Colonic mucosa (tissue), 4 donors: Measurements from ENCODE around the gene ACAA1. TPM values are rescaled to one million over a fixed set of nuclear protein-coding genes. Genes with fewer than 3 reads are reported as not detected.
"Not testable (repeated sequence)": the region's sequence is repeated elsewhere in the genome, so short reads cannot be mapped to it uniquely, and the experiment has no call there.

ENCODE experiments used
- DNase-seq: peaks from one replicate; pipeline ENCODE4 v3.0.0-alpha.2; 2020
- H3K27ac ChIP-seq: fragments of 200-600 bp; one replicate; pipeline ENCODE4 v1.8.0; 2021
- H3K27me3 ChIP-seq: fragments of 200-600 bp; one replicate; pipeline ENCODE4 v1.8.0; 2021
- H3K36me3 ChIP-seq: fragments of 200-600 bp; one replicate; pipeline ENCODE4 v1.8.0; 2021
- H3K4me1 ChIP-seq: fragments of 200-600 bp; one replicate; pipeline ENCODE4 v1.8.0; 2021; ENCODE audit warnings: mild to moderate bottlenecking
- H3K4me3 ChIP-seq: fragments of 200-600 bp; one replicate; pipeline ENCODE4 v1.8.0; 2021
- H3K9ac ChIP-seq, 2 donors: one replicate each; pipeline ENCODE4 v1.7.0; 2013; ENCODE audit warnings: control low read depth in 2 of 2, low read depth in 2 of 2, low read length in 2 of 2
- H3K9me3 ChIP-seq: fragments of 200-600 bp; one replicate; pipeline ENCODE4 v1.8.0; 2021
- CTCF ChIP-seq: fragments of 200-600 bp; IDR thresholded peaks from one replicate; pipeline ENCODE4 v1.8.0; 2022; ENCODE audit warnings: antibody characterized with exemption, mild to moderate bottlenecking
- intact Hi-C: fragments of 100-400 bp; cut with DNase I; formaldehyde crosslinking; loops from one replicate; pipeline ENCODE4 v1.14.1; 2022
- total RNA-seq, 2 donors: library from RNA; stranded (reverse); fragmentation: NEBNext Ultra II Directional in 1 of 2; extraction: Animal tissue kit (Norgen Biotek cat#: 25700) in 1 of 2; gene quantifications; one replicate each; pipeline ENCODE4 v1.2.1, GENCODE V29; 2021
- donor health status: healthy.
- donor health status: DM: no; HTN: no; CAD: no.
- donor health status: DM: no; HTN: no; CAD: no.

ACAA1 gene
- total RNA-seq, 2 donors from 2014 or later: 135 to 167 TPM

- no peak for TF ChIP-seq CTCF
- Histone ChIP-seq H3K4me1 (no peaks in the 10 kb centered on the region), H3K36me3 (no peaks in the 10 kb centered on the region), H3K9me3 (no peaks in the 10 kb centered on the region), H3K9ac (no peak overlapping the region), H3K27me3 (no peaks in the 10 kb centered on the region), H3K27ac (no peak overlapping the region), H3K4me3 (no peak overlapping the region)
- DNase-seq: no peak
- intact Hi-C loops: no loop called here
Observed at GRCh38 chr3:38094999-38095398, 41.9 kb downstream of the ACAA1 start.

GRCh38 chr3:38090453-38090852, 46.5 kb downstream of the ACAA1 start:
- no peak for TF ChIP-seq CTCF
- Histone ChIP-seq H3K9ac (no peak overlapping the region), H3K4me1 (no peaks in the 10 kb centered on the region), H3K4me3 (no peak overlapping the region), H3K27ac (no peak overlapping the region), H3K9me3 (no peaks in the 10 kb centered on the region), H3K27me3 (no peaks in the 10 kb centered on the region), H3K36me3 (no peaks in the 10 kb centered on the region)
- DNase-seq: no peak
- intact Hi-C loops: no loop called here

- Histone ChIP-seq H3K9ac (no peak overlapping the region), H3K4me1 (no peaks in the 10 kb centered on the region), H3K4me3 (no peak overlapping the region), H3K9me3 (no peaks in the 10 kb centered on the region), H3K27ac (no peak overlapping the region), H3K27me3 (no peaks in the 10 kb centered on the region), H3K36me3 (no peaks in the 10 kb centered on the region)
- no peak for DNase-seq
- intact Hi-C loops: no loop called here
- TF ChIP-seq CTCF: no peak
Observed at GRCh38 chr3:38089163-38089562, 47.8 kb downstream of the ACAA1 start.

- H3K4me3 ChIP-seq: no peak overlapping the region
- H3K9me3 ChIP-seq: no peaks in the 10 kb centered on the region
- TF ChIP-seq CTCF: no peak
- no peaks in the 10 kb centered on the region for H3K4me1 ChIP-seq
- H3K27ac ChIP-seq: no peak overlapping the region
- no peaks in the 10 kb centered on the region for H3K27me3 ChIP-seq
- intact Hi-C loops: no loop called here
- no peak overlapping the region for H3K9ac ChIP-seq
- no peaks in the 10 kb centered on the region for H3K36me3 ChIP-seq
- DNase-seq: no peak
Observed at GRCh38 chr3:38088126-38089078, 48.5 kb downstream of the ACAA1 start.

GRCh38 chr3:38087278-38087677, 49.6 kb downstream of the ACAA1 start:
- H3K27ac ChIP-seq, intact Hi-C loops, H3K9me3 ChIP-seq, H3K27me3 ChIP-seq, H3K4me3 ChIP-seq, H3K4me1 ChIP-seq, H3K36me3 ChIP-seq, H3K9ac ChIP-seq, DNase-seq: not testable (repeated sequence)

- no peaks in the 10 kb centered on the region for H3K36me3 ChIP-seq
- intact Hi-C loops: no loop called here
- no peak overlapping the region for H3K27ac ChIP-seq
- no peak overlapping the region for H3K4me3 ChIP-seq
- H3K9me3 ChIP-seq: no peaks in the 10 kb centered on the region
- no peak for TF ChIP-seq CTCF
- no peaks in the 10 kb centered on the region for H3K4me1 ChIP-seq
- H3K9ac ChIP-seq: no peak overlapping the region
- no peak for DNase-seq
- no peaks in the 10 kb centered on the region for H3K27me3 ChIP-seq
Observed at GRCh38 chr3:38086496-38086895, 50.4 kb downstream of the ACAA1 start.
